ENCODE measurements around the gene UGT1A5.
A peak's percentile ranks its signal among the peaks of the same experiment; 100 is the strongest.
"Not testable (repeated sequence)": the region's sequence is repeated elsewhere in the genome, so short reads cannot be mapped to it uniquely, and the experiment has no call there.

Gene UGT1A5

DNA sequence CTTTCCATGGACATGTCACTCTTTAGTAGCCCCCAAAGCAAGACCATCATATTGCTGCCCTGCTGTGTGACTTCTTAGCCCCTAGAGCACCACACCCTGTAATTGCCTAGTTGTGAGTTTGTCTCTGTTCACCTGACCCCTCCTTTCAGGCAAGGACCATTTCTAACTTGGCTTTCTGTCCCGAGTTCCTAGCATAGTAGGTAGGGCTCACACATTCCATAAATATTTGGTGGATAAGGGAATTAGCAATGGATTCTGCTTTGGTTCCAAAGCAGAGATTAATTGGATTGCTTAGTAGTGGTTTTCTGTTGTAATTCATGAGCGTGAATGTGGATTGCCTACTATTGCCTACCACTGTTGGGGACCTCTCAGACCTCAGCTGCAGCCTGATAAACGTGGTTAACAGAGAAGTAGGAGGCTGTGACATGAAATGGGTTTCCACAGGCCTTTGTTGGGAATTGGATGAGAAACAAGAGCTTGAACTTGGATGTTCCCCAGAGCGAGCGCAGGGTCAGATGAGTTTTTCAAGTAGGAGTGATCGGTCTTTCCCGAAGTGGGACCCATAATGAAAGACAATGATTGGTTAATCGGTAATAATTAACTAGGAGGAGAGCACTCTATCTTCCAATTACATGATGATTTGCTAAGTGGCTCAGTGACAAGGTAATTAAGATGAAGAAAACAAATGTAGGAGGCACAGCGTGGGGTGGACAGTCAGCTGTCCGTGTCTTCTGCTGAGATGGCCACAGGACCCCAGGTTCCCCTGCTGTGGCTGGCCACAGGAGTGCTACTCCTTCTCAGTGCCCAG lies 34.0 kb downstream of the UGT1A5 start:
- DNase-seq, result no peak

DNA sequence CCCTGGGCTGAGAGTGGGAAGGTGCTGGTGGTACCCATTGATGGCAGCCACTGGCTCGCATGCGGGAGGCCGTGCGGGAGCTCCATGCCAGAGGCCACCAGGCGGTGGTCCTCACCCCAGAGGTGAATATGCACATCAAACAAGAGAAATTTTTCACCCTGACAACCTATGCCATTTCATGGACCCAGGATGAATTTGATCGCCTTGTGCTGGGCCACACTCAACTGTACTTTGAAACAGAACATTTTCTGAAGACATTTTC lies 34.5 kb downstream of the UGT1A5 start:
- peak in 1 of 14 donors; percentile 1 for DNase-seq

DNA sequence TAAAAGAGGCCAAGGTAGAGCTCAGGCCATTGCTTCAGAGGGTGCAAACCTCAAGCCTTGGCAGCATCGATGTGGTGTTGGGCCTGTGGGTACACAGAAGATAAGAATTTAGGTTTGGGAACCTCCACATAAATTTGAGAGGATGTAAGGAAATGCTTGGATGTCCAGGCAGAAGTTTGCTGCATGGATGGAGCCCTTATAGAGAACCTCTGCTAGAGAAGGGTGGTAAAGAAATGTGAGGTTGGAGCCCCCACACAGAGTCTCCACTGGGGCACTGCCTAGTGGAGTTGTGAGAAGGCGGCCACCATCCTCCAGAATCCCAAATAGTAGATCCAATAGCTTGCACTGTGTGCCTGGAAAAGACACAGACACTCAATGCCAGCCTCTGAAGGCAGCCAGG lies 38.0 kb downstream of the UGT1A5 start:
- DNase-seq, result not testable (repeated sequence)

DNA sequence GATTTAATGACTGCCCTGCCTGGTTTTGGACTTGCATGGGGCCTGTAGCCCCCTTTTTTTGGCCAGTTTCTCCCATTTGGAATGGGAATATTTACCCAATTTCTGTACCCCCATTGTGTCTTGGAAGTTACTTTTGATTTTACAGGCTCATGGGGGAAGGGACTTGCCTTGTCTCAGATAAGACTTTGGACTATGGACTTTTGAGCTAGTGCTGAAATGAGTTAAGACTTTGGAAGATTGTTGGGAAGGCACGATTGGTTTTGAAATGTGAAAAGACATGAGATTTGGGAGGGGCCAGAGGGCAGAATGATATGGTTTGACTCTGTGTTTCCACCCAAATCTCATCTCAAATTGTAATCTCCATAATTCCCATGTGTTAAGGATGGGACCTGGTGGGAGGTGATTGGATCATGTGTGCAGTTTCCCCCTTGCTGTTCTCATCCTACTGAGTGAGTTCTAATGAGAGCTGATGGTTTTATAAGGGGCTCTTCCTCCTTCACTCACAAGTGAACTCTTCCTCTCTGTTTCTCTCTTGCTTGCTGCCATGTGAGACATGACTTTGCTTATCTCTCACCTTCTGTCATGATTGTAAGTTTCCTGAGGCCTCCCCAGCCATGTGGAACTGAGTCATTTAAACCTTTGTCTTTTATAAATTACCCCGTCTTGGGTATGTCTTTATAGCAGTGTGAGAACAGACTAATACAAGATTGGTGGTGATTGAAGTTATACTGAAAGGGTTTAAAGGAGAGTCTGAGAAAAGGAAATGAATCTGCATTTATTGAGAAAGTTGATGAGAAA lies 38.7 kb downstream of the UGT1A5 start:
- not testable (repeated sequence) for DNase-seq

DNA sequence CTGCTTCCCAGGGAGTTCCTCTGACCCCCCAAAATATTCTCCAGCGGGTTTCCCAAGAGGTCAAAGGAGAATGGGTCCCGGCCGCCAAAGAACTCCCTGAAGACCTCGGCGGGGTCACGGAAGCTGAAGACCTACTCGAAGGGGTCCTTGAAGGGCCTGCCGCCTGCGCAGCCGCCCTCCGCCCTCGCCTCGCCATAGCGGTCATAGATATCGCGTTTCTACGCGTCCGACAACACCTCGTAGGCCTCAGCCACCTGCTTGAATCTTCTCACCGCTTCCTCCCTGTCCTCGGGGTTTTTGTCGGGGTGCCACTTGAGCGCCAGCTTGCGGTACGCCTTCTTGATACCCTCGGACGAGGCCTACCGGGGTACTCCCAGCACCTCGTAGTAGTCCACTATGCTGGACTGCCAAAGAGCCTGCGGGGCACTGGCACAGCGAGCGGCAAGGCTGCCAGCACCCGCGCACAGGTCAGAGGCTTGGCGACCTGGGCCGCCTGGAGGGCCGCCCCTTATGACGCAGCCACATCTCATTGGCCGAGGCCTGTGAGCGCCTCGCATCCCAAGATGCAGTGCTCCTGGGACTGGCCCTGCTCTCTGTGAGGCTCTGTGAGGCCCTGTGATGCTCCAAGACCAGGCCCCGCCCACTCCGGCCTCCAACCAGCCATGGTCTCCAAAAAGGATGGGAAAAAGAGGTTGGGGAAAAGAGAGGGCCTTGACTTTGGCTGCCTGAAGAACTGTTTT lies 42.3 kb downstream of the UGT1A5 start:
- no peak for DNase-seq

DNA sequence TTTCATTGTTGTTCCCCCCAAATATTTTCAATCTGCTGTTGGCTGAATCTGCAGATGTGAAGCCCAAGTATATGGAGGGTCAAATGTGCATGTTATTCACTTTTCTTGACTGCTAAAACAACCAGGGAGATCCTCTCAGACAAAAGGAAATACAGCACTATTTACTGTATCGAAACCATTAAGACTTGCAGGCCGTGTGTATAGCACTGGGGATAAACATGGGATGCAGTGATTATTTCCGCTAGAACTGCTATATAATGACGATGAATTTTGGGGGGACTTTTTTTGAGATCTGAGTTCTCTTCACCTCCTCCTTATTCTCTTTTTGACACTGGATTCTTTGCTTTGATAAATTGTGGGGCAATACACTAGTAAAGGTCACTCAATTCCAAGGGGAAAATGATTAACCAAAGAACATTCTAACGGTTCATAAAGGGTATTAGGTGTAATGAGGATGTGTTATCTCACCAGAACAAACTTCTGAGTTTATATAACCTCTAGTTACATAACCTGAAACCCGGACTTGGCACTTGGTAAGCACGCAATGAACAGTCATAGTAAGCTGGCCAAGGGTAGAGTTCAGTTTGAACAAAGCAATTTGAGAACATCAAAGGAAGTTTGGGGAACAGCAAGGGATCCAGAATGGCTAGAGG lies 43.8 kb downstream of the UGT1A5 start:
- no peak for DNase-seq

DNA sequence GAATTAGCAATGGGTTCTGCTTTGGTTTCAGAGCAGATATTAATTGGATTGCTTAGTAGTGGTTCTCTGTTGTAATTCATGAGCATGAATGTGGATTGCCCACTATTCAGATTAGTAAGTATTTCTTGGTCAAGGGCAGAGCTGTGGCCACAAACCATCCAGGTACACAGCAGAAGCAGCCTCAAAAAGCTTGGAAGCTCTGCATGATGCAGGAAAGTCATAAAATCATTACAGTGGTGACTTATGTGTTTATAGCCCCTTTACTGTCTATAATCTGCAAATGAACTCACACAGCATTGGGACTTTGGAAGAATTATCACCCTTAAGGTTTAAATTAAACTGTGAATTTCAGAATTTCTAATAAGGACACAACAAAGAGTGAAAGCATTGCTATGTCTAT lies 45.4 kb downstream of the UGT1A5 start:
- DNase-seq, result no peak

DNA sequence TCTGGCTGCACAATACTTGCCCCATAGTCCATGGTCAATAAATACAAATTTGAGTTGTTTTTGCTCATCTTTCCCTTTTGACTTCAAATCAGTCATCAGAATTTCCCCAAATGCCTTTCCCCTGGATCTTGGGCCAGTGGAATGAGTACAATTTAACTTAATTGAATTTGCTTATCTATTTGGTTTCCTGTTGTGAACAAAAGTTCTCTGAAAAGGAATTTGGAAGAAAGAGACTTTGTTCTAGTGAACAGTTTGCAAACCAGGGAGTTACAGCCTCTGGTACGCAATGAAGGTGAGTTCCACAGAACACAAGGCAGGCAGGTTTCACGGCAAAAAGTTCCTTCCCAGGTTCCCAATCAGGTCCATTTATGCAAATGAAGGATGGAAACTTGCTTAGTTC lies 46.1 kb downstream of the UGT1A5 start:
- DNase-seq, result no peak

DNA sequence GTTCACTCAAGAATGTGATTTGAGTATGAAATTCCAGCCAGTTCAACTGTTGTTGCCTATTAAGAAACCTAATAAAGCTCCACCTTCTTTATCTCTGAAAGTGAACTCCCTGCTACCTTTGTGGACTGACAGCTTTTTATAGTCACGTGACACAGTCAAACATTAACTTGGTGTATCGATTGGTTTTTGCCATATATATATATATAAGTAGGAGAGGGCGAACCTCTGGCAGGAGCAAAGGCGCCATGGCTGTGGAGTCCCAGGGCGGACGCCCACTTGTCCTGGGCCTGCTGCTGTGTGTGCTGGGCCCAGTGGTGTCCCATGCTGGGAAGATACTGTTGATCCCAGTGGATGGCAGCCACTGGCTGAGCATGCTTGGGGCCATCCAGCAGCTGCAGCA lies 47.3 kb downstream of the UGT1A5 start, which contains the start of gene UGT1A1:
UGT1A1 (plus strand) TSS at position 228 of the 400 bp plus-strand sequence; CDS start at position 246, 18 bp downstream.
- DNase-seq, result no peak

DNA sequence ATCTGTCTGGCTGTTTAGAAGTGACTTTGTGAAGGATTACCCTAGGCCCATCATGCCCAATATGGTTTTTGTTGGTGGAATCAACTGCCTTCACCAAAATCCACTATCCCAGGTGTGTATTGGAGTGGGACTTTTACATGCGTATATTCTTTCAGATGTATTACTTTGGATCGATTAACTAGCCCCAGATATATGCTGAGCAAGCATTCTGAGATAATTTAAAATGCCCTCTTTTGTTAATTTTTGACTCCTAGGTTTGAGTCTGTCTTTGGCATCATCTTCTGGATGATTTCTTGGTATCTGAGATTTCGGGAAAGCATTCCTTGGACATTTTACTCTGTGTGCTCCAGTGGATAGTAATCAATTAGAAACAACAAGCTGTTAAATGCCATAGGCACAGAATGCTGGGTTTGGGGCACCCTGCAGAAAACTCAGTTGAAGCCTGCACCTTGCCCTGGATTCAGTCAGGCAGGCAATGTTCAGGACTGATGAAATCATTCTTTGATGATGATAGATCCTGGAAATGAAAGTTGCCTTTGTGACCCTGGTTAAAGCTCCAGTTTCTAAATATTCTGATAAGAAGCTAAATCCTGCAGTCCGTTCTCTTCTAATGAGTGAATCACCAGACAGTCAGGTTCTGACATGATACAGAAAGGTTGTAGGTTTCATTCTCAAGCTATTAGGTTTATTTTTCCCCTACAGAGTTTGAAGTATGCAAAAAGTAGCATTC lies 48.5 kb downstream of the UGT1A5 start:
- no peak for DNase-seq

DNA sequence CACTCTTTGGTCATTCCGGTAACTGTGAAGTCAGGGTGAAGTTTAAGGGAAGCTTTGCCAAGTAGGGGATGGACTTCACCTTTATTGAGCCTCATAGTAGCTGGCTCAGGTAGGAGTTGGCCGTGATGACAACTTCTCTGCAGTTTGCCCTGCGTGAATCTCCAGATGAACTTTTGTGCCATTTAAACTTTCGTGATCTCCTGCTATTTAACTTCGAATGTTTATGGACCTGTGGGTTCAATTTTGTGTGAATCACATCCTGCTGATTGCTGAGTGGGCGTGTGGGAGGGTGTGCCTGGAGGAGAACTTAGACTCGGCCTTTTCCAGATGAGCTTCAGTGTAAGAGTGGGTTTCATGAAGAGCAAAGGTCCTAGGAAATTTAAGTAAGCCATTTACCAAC lies 51.6 kb downstream of the UGT1A5 start:
- DNase-seq, result no peak

DNA sequence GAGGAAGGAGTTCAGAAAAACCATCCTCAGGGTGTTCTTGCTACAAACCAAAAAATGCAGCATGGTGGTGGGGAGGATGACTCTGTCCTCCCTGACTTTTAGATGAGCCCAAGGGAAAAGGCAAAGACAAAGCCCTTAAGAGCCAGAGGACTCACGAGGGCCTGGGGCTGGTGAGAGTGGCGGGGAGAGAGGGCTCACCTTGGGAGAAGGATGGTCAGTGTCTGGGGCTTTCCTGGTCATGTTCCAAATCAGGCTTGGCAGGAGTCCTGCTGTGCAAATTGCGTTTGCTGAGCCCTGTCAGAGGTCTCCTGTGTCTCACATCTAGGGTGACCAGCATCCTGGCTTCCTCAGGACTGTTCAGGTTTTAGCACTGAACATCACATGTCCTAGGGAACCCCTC lies 52.1 kb downstream of the UGT1A5 start:
- no peak for DNase-seq

DNA sequence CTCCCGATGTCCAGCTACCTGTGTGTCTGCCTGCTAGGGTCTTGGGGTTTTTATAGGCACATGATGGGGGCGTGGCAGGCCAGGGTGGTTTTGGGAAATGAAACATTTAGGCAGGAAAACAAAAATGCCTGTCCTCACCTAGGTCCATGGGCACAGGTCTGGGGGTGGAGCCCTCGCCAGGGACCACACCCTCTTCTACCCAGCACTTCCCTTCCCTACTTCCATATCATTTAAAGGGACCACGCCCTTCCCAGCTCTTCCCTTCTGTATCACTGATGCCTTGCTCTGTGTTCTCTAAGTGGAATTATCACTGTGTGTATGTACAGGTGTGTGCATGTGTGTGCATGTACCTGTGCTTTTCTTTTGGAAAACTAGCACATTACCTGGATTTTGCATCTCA lies 53.7 kb downstream of the UGT1A5 start:
- no peak for DNase-seq

DNA sequence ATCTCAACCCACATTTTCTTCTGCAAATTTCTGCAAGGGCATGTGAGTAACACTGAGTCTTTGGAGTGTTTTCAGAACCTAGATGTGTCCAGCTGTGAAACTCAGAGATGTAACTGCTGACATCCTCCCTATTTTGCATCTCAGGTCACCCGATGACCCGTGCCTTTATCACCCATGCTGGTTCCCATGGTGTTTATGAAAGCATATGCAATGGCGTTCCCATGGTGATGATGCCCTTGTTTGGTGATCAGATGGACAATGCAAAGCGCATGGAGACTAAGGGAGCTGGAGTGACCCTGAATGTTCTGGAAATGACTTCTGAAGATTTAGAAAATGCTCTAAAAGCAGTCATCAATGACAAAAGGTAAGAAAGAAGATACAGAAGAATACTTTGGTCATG lies 55.4 kb downstream of the UGT1A5 start:
- no peak for DNase-seq

DNA sequence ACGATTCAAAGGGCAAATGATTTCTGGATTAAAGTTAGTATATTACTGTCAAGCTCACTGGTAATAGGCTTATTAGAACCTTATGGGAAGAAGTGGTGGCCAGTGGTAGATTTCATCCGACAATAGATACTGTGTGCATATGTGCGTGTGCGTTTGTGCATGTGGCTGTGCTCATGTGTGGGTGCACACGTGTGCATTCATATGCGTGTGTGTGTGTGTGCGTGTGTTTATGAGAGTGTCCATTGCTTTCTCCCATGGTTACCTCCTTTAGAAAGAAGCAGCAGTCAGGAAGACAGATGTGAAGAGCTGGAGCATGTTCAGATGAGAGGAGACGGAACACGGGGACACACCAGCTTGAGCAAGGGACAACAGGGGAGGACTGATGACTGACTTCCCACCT lies 56.6 kb downstream of the UGT1A5 start:
- no peak for DNase-seq

DNA sequence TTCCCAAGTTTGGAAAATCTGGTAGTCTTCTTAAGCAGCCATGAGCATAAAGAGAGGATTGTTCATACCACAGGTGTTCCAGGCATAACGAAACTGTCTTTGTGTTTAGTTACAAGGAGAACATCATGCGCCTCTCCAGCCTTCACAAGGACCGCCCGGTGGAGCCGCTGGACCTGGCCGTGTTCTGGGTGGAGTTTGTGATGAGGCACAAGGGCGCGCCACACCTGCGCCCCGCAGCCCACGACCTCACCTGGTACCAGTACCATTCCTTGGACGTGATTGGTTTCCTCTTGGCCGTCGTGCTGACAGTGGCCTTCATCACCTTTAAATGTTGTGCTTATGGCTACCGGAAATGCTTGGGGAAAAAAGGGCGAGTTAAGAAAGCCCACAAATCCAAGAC lies 59.4 kb downstream of the UGT1A5 start:
- no peak for DNase-seq

DNA sequence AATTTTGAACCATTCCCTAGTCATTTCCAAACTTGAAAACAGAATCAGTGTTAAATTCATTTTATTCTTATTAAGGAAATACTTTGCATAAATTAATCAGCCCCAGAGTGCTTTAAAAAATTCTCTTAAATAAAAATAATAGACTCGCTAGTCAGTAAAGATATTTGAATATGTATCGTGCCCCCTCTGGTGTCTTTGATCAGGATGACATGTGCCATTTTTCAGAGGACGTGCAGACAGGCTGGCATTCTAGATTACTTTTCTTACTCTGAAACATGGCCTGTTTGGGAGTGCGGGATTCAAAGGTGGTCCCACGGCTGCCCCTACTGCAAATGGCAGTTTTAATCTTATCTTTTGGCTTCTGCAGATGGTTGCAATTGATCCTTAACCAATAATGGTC lies 59.9 kb downstream of the UGT1A5 start:
- DNase-seq, result no peak

DNA sequence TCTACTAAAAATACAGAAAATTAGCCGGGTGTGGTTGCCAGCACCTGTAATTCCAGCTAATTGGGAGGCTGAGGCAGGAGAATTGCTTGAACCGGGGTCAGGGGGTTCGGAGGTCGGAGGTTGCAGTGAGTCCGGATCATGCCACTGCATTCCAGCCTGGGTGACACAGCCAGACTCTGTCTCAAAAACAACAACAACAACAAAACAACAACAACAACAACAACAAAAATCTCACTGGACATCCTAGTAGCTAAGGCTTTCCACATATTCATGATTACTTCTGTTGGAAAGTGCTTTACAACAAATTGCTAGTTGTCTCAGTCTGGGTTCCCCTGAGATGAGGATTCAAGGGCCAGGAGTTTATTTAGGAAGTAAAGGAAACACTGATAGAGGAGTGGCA lies 61.1 kb downstream of the UGT1A5 start:
- DNase-seq, result no peak

DNA sequence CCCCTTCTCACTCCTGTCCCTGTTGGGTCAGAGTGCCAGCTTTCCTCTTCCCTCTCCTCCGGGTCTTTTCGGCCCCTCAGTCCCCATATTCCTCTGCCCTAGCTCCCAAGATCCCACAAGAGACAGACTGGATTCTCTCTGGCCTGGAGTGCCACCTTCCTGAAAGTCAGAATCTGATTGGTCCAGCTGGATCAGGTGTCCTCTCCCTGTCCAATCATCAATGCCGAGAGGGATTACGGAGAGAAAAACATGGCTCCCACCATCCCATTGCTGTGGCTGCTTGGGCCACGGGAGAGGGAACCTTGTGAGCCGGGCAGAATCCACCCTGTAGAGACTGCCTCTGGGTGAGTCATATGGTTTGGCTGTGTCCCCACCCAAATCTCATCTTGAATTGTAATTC lies 62.7 kb downstream of the UGT1A5 start:
- no peak for DNase-seq

DNA sequence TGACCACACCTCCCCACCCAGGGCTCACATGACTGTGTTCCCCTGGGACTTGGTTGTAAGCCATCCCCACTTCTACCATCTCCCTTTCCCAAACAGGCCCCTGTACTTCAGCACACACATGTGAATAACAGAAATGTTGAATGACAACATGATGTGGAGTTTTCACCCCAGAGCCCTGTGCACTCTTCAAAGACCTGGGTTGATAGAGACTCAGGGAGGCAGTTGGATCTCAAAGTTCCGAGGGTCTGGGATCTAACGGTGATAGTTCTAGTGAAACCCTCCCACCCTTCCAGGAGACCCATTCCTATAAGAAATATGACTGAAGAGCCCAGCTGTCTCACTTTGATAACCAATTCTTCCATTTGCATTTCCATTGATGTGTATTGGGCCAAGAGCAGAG lies 65.3 kb downstream of the UGT1A5 start, which contains the start of gene MROH2A:
MROH2A (plus strand) TSS at position 301 of the 400 bp plus-strand sequence. CDS start 1,029 bp downstream, outside the sequence.
- no peak for DNase-seq

DNA sequence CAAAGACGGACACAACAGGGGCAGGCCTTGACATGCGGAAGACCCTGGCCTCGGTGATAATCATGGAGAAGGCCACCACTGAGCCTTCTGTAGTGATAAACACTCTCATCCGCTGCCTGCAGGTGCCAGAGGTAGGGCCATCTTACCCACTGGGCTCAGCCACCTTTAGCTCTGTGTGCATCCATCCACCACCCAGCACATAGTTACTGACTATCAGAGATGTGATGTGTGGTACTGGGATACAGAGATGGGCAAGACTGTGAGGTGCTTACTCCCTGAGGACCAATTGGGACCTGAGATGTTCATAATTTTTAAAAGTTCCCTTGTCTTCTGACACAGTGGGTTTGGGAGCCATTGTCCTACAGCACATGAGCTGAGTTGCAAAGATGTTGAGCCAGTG lies 67.0 kb downstream of the UGT1A5 start:
- DNase-seq, result no peak

DNA sequence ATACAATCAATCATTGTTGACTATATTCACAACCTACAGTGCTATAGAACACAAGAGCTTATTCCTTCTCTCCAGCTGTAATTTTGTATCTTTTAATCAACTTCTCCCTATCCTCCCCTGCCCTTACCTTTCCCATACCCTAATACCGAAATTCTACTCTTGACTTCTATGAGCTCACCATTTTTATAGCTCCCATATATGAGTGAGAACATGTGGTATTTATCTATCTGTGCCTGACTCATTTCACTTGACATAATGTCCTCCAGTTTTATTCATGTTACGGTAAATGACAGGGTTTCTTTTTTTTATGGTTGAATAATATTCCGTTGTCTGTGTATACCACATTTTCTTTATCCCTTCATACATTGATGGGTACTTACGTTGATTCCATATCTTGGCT lies 68.1 kb downstream of the UGT1A5 start:
- DNase-seq, result no peak
